Stimulated activated naive CD8-positive, alpha-beta T cell treated with anti-CD3 and anti-CD28 coated beads, Interleukin-15, amount 100 ng/mL, for 72 hours (primary cell): ENCODE measurements around the gene ARRDC5.
"Not testable (repeated sequence)": the region's sequence is repeated elsewhere in the genome, so short reads cannot be mapped to it uniquely, and the experiment has no call there.

Source experiments
- ATAC-seq: fragments of 150-1000 bp; cut with Tn5 transposase; 2 replicates; pipeline ENCODE4 v1.10.0; 2021; ENCODE audit warnings: mild to moderate bottlenecking, moderate library complexity
- DNase-seq, 2 donors: peaks; one replicate each; pipeline ENCODE4 v3.0.0; 2021 to 2022
- H3K27ac Mint-ChIP-seq, 2 donors: one replicate each; pipeline ENCODE4 v1.8.0; 2022; ENCODE audit warnings: mild to moderate bottlenecking in 2 of 2, mixed read lengths in 2 of 2, moderate library complexity in 2 of 2
- H3K27me3 Mint-ChIP-seq: one replicate; pipeline ENCODE4 v1.8.0; 2022; ENCODE audit warnings: mixed read lengths
- H3K4me1 Mint-ChIP-seq: one replicate; pipeline ENCODE4 v1.8.0; 2022; ENCODE audit warnings: mild to moderate bottlenecking, mixed read lengths
- H3K4me3 Mint-ChIP-seq, 2 donors: one replicate each; pipeline ENCODE4 v1.8.0; 2022; ENCODE audit warnings: mild to moderate bottlenecking in 2 of 2, mixed read lengths in 2 of 2, moderate library complexity in 1 of 2
- H3K9me3 Mint-ChIP-seq, 2 donors: one replicate each; pipeline ENCODE4 v1.8.0; 2022; ENCODE audit warnings: mixed read lengths in 2 of 2

The ARRDC5 gene

DNA sequence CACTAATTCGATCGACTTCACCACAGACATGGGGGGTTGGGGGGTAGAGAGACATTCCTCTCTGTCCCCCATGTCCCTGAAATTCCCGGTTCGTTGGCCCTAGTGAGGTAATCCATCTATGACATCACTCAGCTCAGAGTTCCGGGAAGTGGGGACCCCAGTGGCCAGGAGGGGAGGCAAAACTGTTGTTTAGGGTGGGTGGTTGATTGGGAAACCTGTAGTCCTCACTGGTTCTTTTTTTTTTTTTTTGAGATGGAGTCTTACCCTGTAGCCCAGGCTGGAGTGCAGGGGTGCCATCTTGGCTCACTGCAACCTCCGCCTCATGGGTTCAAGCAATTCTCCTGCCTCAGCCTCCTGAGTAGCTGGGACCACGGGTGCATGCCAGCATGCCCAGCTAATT lies at the start of gene ARRDC5:
ARRDC5 (minus strand) TSS at position 101 of the 400 bp plus-strand sequence; CDS start at position 30, 71 bp downstream.
- H3K27ac Mint-ChIP-seq, result peak within 1 kb of the TSS in 1 of 2 donors; percentile 19
- H3K9me3 Mint-ChIP-seq, result no peaks in the 10 kb centered on the region
- ATAC-seq (no peak), DNase-seq (no peak)
- peaks cover 10% of the 10 kb centered on the region for H3K4me1 Mint-ChIP-seq
- no peaks in the 10 kb centered on the region for H3K27me3 Mint-ChIP-seq
- H3K4me3 Mint-ChIP-seq, result no peak within 1 kb of the TSS

GRCh38 chr19:4951656-4952055 lies 49.0 kb upstream of the ARRDC5 start:
- H3K4me3 Mint-ChIP-seq, result no peak overlapping the region
- peaks cover 5% of the 10 kb centered on the region for H3K4me1 Mint-ChIP-seq
- no peaks in the 10 kb centered on the region for H3K27me3 Mint-ChIP-seq
- no peaks in the 10 kb centered on the region for H3K9me3 Mint-ChIP-seq
- ATAC-seq (no peak), DNase-seq (no peak)
- H3K27ac Mint-ChIP-seq, result peak overlapping the region in 1 of 2 donors; percentile 59

GRCh38 chr19:4950650-4951049 lies 48.0 kb upstream of the ARRDC5 start:
- not testable (repeated sequence) for DNase-seq, H3K27ac Mint-ChIP-seq, H3K27me3 Mint-ChIP-seq, H3K4me1 Mint-ChIP-seq, ATAC-seq, H3K4me3 Mint-ChIP-seq, H3K9me3 Mint-ChIP-seq

DNA sequence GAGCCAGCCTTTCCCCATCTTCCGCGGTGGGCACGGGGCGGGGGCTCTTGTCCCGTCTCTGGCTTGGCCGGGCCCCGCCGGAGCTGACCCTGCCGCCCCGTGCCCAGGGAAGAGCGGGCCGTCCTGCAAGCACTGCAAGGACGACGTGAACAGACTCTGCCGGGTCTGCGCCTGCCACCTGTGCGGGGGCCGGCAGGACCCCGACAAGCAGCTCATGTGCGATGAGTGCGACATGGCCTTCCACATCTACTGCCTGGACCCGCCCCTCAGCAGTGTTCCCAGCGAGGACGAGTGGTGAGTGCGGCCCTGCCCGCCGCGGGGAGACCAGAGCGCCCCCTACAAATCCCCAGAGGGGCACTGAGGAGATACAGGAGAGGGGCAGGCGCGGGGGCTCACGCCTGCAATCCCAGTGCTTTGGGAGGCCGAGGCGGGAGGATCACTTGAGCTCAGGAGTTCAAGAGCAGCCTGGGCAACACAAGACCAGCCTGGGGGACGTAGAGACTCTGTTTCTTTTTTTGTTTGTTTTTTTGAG lies 39.0 kb upstream of the ARRDC5 start:
- H3K4me3 Mint-ChIP-seq, H3K4me1 Mint-ChIP-seq, ATAC-seq, DNase-seq, H3K9me3 Mint-ChIP-seq, H3K27ac Mint-ChIP-seq, H3K27me3 Mint-ChIP-seq: not testable (repeated sequence)

DNA sequence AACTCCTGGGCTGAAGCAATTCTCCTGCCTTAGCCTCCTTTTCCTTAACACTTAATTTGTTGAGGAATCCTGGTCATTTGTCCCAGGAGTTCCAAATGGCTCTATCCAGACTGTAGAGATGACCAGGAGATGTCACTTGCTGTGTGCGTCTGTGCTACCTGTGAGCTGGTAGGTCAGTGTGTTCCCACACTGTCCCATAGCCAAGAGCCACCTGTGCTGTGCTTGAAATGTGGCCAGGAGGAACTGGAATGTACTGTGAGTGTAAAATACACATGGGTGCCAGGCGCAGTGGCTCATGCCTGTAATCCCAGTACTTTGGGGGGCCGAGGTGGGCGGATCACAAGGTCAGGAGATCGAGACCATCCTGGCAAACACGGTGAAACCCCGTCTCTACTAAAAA lies 36.8 kb upstream of the ARRDC5 start:
- Mint-ChIP-seq H3K27me3 (no peaks in the 10 kb centered on the region), H3K4me1 (peaks cover 6% of the 10 kb centered on the region), H3K27ac (peak overlapping the region in 1 of 2 donors; percentile 89), H3K4me3 (no peak overlapping the region), H3K9me3 (no peaks in the 10 kb centered on the region)
- no peak for ATAC-seq
- no peak for DNase-seq

DNA sequence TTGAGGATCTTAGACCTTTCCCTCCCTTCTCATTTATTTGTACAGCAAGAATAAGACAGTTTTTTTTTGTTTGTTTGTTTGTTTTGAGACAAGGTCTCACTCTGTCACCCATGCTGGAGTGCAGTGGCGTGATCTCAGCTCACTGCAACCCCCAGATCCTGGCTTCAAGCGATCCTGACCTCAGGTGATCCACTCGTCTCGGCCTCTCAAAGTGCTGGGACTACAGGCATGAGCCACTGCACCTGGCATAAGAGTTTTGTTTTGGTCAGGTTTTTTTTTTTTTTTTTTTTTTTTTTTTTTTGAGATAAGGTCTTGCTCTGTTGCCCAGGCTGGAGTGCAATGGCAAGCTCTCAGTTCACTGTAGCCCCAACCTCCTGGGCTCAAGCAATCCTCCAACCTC lies 35.8 kb upstream of the ARRDC5 start:
- not testable (repeated sequence) for H3K4me1 Mint-ChIP-seq, H3K4me3 Mint-ChIP-seq, H3K27me3 Mint-ChIP-seq, H3K27ac Mint-ChIP-seq, H3K9me3 Mint-ChIP-seq, ATAC-seq, DNase-seq

DNA sequence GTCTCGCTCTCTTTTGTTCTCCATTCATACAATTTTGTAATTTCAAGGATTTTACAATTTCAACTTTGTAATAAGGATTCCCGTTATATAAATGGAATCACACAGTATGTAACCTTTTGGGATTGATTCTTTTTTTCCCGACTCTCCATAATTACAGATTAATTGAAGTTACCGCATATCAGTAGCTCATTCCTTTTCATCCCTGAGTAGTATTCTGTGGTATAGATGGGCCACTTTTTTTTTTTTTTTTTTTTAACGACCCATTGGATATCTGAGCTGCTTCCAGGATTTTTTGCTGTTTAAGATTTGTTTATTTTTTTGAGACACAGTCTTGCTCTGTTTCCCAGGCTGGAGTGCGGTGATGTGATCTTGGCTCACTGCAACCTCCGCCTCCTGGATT lies 34.4 kb upstream of the ARRDC5 start:
- Mint-ChIP-seq H3K27ac (no peak overlapping the region), H3K4me1 (peaks cover 10% of the 10 kb centered on the region), H3K9me3 (no peaks in the 10 kb centered on the region), H3K4me3 (no peak overlapping the region), H3K27me3 (no peaks in the 10 kb centered on the region)
- ATAC-seq (no peak), DNase-seq (no peak)

- DNase-seq (no peak), ATAC-seq (no peak)
- Mint-ChIP-seq H3K27ac (peak overlapping the region in 1 of 2 donors; percentile 27), H3K9me3 (no peaks in the 10 kb centered on the region), H3K4me3 (no peak overlapping the region), H3K4me1 (peaks cover 10% of the 10 kb centered on the region), H3K27me3 (no peaks in the 10 kb centered on the region)
These were observed 32.7 kb upstream of the ARRDC5 start for GRCh38 chr19:4935444-4935843.

GRCh38 chr19:4933528-4933927 lies 30.8 kb upstream of the ARRDC5 start:
- H3K27me3 Mint-ChIP-seq, result no peaks in the 10 kb centered on the region
- H3K9me3 Mint-ChIP-seq, result no peaks in the 10 kb centered on the region
- ATAC-seq, result no peak
- H3K4me3 Mint-ChIP-seq, result no peak overlapping the region
- H3K4me1 Mint-ChIP-seq, result peaks cover 10% of the 10 kb centered on the region
- no peak overlapping the region for H3K27ac Mint-ChIP-seq
- DNase-seq, result no peak

GRCh38 chr19:4932711-4933110 lies 30.0 kb upstream of the ARRDC5 start:
- Mint-ChIP-seq H3K9me3 (no peaks in the 10 kb centered on the region), H3K4me3 (no peak overlapping the region), H3K4me1 (peaks cover 10% of the 10 kb centered on the region), H3K27me3 (no peaks in the 10 kb centered on the region), H3K27ac (peak overlapping the region in 1 of 2 donors; percentile 3)
- DNase-seq, result no peak
- ATAC-seq, result no peak

DNA sequence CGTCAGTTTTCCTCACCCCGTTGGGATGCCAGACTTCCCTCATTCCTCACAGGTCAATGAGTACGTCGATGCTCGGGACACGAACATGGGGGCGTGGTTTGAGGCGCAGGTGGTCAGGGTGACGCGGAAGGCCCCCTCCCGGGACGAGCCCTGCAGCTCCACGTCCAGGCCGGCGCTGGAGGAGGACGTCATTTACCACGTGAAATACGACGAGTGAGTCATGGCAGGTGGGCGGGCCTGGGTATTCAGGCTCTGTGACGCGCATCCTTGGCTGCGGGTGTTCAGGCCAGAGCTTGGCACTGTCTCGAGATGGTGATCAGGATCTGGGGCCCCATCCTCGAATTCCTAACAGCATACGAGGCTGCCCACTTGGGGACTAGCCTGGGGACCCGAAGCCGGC lies 28.0 kb upstream of the ARRDC5 start:
- Mint-ChIP-seq H3K4me1 (peaks cover 18% of the 10 kb centered on the region), H3K27me3 (no peaks in the 10 kb centered on the region), H3K27ac (no peak overlapping the region), H3K9me3 (no peaks in the 10 kb centered on the region), H3K4me3 (no peak overlapping the region)
- ATAC-seq (no peak), DNase-seq (no peak)

GRCh38 chr19:4929186-4929585 lies 26.5 kb upstream of the ARRDC5 start:
- ATAC-seq (no peak), DNase-seq (no peak)
- no peak overlapping the region for H3K27ac Mint-ChIP-seq
- H3K4me3 Mint-ChIP-seq, result no peak overlapping the region
- peaks cover 13% of the 10 kb centered on the region for H3K4me1 Mint-ChIP-seq
- H3K9me3 Mint-ChIP-seq, result no peaks in the 10 kb centered on the region
- H3K27me3 Mint-ChIP-seq, result no peaks in the 10 kb centered on the region

GRCh38 chr19:4923276-4923747 lies 20.6 kb upstream of the ARRDC5 start:
- Mint-ChIP-seq H3K27ac (peak overlapping the region in 1 of 2 donors; percentile 77), H3K4me3 (no peak overlapping the region), H3K9me3 (no peaks in the 10 kb centered on the region), H3K27me3 (no peaks in the 10 kb centered on the region), H3K4me1 (peaks cover 17% of the 10 kb centered on the region)
- ATAC-seq (no peak), DNase-seq (no peak)

DNA sequence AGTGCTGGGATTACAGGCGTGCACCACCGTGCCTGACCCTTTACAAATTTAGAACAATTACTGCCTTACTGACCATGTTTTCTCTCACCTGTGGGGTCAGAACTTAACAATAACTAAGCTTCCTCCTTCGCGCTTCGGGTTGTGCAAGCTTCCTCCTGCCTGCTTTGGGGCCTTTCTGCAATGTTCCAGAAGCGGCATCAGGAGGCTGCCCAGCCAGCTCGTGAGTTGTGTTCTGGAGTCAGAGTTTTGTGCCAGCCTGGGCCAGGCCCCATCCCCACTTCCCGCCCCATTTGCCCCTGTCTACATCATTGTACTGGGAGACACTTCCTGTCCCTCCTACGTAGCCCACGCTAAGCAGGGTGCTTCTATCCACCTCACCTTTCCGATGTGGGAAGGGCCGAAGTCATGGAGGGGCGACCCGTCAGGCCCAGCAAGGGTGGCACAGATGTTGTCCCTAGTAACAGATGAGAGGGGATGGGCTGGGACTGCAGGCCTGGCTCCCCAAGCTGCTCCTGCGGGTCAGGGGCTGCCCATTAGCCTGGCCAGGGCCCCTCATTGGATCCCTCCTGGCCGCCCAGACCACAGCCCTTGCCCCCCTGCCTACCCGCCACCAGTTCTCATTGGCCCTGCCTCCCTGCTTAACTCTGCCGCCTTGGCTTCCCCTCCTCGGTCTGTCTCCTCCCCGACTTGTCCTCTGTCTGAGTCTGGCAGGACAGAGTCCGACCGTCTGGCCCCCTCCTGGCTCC lies 20.0 kb upstream of the ARRDC5 start:
- Mint-ChIP-seq H3K9me3 (no peaks in the 10 kb centered on the region), H3K27ac (peak overlapping the region in 1 of 2 donors; percentile 87), H3K4me3 (no peak overlapping the region), H3K4me1 (peaks cover 17% of the 10 kb centered on the region), H3K27me3 (no peaks in the 10 kb centered on the region)
- DNase-seq, result no peak
- ATAC-seq, result no peak

DNA sequence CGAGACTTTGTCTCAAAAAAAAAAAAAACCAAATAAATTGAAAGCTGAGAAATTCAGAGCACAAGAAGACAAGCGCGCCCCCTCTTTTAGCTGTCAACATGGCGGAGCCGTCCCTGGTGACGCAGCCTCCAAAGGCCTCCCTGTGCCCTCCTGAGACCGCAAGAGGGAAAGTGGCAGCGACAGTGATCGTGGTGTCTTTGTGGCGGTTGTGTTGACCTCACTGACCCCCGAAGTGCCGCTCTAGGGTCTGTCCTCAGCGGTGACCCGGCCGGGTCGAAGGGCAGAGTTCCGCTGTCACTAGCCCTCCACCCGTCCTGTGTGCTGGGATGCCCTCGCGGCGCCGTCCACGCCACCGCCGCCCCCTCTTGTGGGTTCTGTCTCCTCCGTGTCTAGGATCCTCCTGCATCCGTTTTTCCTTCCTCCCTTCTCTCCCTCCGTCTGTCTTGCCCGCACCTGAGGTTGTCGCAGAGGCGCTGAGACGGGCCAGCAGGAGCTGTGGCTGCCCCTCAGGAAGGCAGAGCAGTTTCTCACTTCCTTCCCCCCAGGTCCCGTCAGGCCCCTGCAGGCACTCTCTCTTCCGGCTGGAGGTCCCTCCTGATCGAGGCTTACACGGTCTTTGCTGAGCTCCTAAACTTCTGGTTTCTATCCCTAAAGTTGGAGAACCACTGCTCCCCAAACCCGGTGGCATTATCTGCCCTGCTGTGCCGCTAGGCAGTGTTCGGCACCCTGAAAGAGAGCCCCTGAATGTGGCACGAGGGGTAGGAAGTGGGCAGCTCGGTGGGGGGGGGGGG lies 13.8 kb upstream of the ARRDC5 start:
- no peaks in the 10 kb centered on the region for H3K9me3 Mint-ChIP-seq
- H3K27ac Mint-ChIP-seq, result peak overlapping the region; percentile 92 to 94
- H3K4me1 Mint-ChIP-seq, result peaks cover 57% of the 10 kb centered on the region
- DNase-seq (peak; percentile 33 to 44), ATAC-seq (peak; percentile 27)
- H3K4me3 Mint-ChIP-seq, result peak overlapping the region; percentile 89 to 93
- H3K27me3 Mint-ChIP-seq, result no peaks in the 10 kb centered on the region
